ENCODE measurements around the gene DIAPH3.

GRCh38 chr13:59623206-59623915 lies 540.4 kb downstream of the DIAPH3 start:
- no peak for TF ChIP-seq USF2 (IDR thresholded peaks at IDR 0.05; ENCODE audit: low read length)
- no peak for TF ChIP-seq POLR2AphosphoS5 (IDR thresholded peaks at IDR 0.05; ENCODE audit: low read depth, low read length)

Measured in H1 (cell line).